GM21717 (cell line): Measurements from ENCODE around the gene NXPH2.

Experiments used
- ATAC-seq: cut with Tn5 transposase; IDR thresholded peaks from one replicate; pipeline ENCODE4 v1.9.1; 2021; ENCODE audit warnings: mild to moderate bottlenecking, moderate library complexity; ENCODE audit not compliant: unreplicated experiment

Gene NXPH2

GRCh38 chr2:138712212-138712979 is 67.8 kb downstream of the NXPH2 start:
- ATAC-seq, result peak; percentile 86

GRCh38 chr2:138711812-138712211 is 68.4 kb downstream of the NXPH2 start:
- ATAC-seq, result peak; percentile 24

GRCh38 chr2:138708682-138709241 is 71.4 kb downstream of the NXPH2 start:
- ATAC-seq, result no peak

- no peak for ATAC-seq
Measured at GRCh38 chr2:138707392-138708074, 72.7 kb downstream of the NXPH2 start.

GRCh38 chr2:138703242-138703641 is 76.9 kb downstream of the NXPH2 start:
- no peak for ATAC-seq

GRCh38 chr2:138700716-138701115 is 79.5 kb downstream of the NXPH2 start:
- no peak for ATAC-seq

GRCh38 chr2:138699421-138699820 is 80.8 kb downstream of the NXPH2 start:
- no peak for ATAC-seq

- no peak for ATAC-seq
Measured at GRCh38 chr2:138698428-138698827, 81.8 kb downstream of the NXPH2 start.

- ATAC-seq, result no peak
Measured at GRCh38 chr2:138691667-138692066, 88.5 kb downstream of the NXPH2 start.

GRCh38 chr2:138689705-138690104 is 90.5 kb downstream of the NXPH2 start:
- ATAC-seq, result no peak

- ATAC-seq, result no peak
Measured at GRCh38 chr2:138682163-138682562, 98.0 kb downstream of the NXPH2 start.

GRCh38 chr2:138677221-138677620 is 103.0 kb downstream of the NXPH2 start:
- ATAC-seq, result no peak

GRCh38 chr2:138676619-138677021 is 103.6 kb downstream of the NXPH2 start:
- ATAC-seq, result no peak

GRCh38 chr2:138671566-138671965 is 108.6 kb downstream of the NXPH2 start:
- ATAC-seq, result no peak

- no peak for ATAC-seq
Measured at GRCh38 chr2:138670734-138671133, 109.5 kb downstream of the NXPH2 start.

GRCh38 chr2:138665937-138666336 is 114.3 kb downstream of the NXPH2 start:
- no peak for ATAC-seq

GRCh38 chr2:138658187-138658894 is 121.8 kb downstream of the NXPH2 start:
- no peak for ATAC-seq

GRCh38 chr2:138654146-138654545 is 126.0 kb downstream of the NXPH2 start:
- no peak for ATAC-seq

GRCh38 chr2:138652378-138652777 is 127.8 kb downstream of the NXPH2 start:
- no peak for ATAC-seq

GRCh38 chr2:138649571-138649970 is 130.6 kb downstream of the NXPH2 start:
- ATAC-seq, result no peak

- ATAC-seq, result no peak
Measured at GRCh38 chr2:138648606-138649005, 131.6 kb downstream of the NXPH2 start.
